ENCODE results near the gene FAM98C.

FAM98C gene

GRCh38 chr19:38429055-38429810, 26.3 kb downstream of the FAM98C start:
- no peak overlapping the region for H3K4me3 ChIP-seq (ENCODE audit: low read depth, low read length)
- DNase-seq (ENCODE audit: low read depth), result no peak
- TF ChIP-seq, protein P1, sequence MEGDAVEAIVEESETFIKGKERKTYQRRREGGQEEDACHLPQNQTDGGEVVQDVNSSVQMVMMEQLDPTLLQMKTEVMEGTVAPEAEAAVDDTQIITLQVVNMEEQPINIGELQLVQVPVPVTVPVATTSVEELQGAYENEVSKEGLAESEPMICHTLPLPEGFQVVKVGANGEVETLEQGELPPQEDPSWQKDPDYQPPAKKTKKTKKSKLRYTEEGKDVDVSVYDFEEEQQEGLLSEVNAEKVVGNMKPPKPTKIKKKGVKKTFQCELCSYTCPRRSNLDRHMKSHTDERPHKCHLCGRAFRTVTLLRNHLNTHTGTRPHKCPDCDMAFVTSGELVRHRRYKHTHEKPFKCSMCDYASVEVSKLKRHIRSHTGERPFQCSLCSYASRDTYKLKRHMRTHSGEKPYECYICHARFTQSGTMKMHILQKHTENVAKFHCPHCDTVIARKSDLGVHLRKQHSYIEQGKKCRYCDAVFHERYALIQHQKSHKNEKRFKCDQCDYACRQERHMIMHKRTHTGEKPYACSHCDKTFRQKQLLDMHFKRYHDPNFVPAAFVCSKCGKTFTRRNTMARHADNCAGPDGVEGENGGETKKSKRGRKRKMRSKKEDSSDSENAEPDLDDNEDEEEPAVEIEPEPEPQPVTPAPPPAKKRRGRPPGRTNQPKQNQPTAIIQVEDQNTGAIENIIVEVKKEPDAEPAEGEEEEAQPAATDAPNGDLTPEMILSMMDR (IDR thresholded peaks at IDR 0.05; ENCODE audit: control insufficient read depth, extremely low read depth, insufficient read depth), result no peak

- DNase-seq (ENCODE audit: low read depth), result no peak
- TF ChIP-seq, protein P1 (IDR thresholded peaks at IDR 0.05; ENCODE audit: control insufficient read depth, extremely low read depth, insufficient read depth), result no peak
- no peak overlapping the region for H3K4me3 ChIP-seq (ENCODE audit: low read depth, low read length)
Observed at GRCh38 chr19:38429811-38430156, 26.9 kb downstream of the FAM98C start.

GRCh38 chr19:38430931-38431330, 28.0 kb downstream of the FAM98C start:
- no peak overlapping the region for H3K4me3 ChIP-seq (ENCODE audit: low read depth, low read length)
- no peak for DNase-seq (ENCODE audit: low read depth)
- TF ChIP-seq, protein P1 (IDR thresholded peaks at IDR 0.05; ENCODE audit: control insufficient read depth, extremely low read depth, insufficient read depth), result no peak

DNA sequence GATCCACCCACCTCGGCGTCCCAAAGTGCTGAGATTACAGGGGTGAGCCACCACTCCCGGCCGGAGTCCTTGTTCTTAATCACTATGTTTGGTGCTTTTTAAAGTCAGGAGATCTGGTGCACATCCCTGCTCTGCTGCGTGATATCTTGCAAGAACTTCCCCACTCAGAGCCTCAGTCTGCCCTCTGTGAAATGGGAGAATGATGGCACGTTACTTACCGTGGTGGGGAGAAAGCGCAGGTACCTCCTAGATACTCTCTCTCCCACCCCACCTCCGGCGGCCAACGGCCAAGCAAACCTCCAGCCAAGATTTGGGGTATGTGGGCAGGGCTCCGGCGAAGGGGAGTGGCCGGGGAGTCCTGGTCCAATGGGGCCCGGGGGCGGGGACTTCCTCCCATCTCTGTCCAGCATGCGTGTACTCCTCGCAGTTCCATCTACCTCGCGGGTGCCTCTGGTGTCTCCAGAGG, 30.4 kb downstream of the FAM98C start, which contains the start of gene RYR1:
TSS of gene RYR1 (plus strand) at position 424 of the 466 bp plus-strand sequence. CDS start 139 bp downstream, outside the sequence.
- no peak for DNase-seq (ENCODE audit: low read depth)
- TF ChIP-seq, protein P1 (IDR thresholded peaks at IDR 0.05; ENCODE audit: control insufficient read depth, extremely low read depth, insufficient read depth), result no peak
- no peak within 1 kb of the TSS for H3K4me3 ChIP-seq (ENCODE audit: low read depth, low read length)

DNA sequence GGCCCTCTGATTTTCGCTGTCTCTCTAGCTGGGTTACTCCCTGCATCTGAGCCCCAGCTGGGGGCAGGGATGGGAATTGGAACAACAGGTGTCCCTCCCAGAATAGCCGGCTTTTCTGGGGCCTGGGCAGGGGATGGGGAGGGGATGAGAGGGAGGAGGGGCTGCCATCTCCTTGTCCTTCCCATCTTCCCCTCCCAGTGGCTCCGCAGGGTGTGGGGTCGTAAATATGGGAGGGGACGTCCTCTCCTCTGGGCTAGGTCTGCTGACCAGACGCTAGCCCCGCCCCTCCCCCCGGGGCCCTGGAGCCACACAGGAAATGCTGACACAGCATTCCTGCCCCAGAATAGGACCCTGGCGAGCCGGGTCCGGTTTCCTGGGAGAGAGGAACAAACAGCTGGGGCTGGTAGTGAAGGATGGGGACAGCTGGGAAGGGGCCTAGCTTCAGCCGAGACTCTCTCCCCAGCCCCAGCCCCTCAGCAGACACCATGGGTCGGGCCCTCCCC, 31.7 kb downstream of the FAM98C start:
- no peak overlapping the region for H3K4me3 ChIP-seq (ENCODE audit: low read depth, low read length)
- DNase-seq (ENCODE audit: low read depth), result no peak
- TF ChIP-seq, protein P1 (IDR thresholded peaks at IDR 0.05; ENCODE audit: control insufficient read depth, extremely low read depth, insufficient read depth), result no peak

GRCh38 chr19:38437295-38437694, 34.4 kb downstream of the FAM98C start:
- TF ChIP-seq, protein P1 (IDR thresholded peaks at IDR 0.05; ENCODE audit: control insufficient read depth, extremely low read depth, insufficient read depth), result no peak

More at GRCh38 chr19:38437295-38437694, 34.4 kb downstream of the FAM98C start:
- no peak for DNase-seq (ENCODE audit: low read depth)
- no peak overlapping the region for H3K4me3 ChIP-seq (ENCODE audit: low read depth, low read length)

Measured in LNCaP clone FGC (cell line).